Measurements from ENCODE around the gene CLCNKB.
"Not testable (repeated sequence)": the region's sequence is repeated elsewhere in the genome, so short reads cannot be mapped to it uniquely, and the experiment has no call there.

Gene CLCNKB

DNA sequence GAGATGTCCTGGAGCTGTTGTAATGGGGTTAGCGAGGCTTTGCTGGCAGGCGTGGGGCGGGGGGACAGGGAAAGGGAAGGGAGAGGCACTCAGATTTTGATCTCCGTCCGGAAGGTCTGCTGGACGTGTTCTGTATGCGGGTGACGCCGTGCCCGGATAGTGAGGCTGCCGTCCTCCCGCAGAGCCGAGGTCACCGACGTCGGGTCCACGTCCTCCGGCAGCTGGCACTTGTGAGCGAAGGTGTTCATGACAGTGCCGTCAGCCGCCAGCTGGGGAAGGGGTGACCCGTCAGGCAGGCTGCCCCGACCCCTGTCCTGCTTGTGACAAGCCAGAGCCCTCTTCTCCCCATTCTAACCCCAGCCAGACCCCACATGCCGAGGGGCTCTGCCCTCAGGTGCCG, 28.1 kb upstream of the CLCNKB start:
- no peak for DNase-seq (ENCODE audit: low spot score)

DNA sequence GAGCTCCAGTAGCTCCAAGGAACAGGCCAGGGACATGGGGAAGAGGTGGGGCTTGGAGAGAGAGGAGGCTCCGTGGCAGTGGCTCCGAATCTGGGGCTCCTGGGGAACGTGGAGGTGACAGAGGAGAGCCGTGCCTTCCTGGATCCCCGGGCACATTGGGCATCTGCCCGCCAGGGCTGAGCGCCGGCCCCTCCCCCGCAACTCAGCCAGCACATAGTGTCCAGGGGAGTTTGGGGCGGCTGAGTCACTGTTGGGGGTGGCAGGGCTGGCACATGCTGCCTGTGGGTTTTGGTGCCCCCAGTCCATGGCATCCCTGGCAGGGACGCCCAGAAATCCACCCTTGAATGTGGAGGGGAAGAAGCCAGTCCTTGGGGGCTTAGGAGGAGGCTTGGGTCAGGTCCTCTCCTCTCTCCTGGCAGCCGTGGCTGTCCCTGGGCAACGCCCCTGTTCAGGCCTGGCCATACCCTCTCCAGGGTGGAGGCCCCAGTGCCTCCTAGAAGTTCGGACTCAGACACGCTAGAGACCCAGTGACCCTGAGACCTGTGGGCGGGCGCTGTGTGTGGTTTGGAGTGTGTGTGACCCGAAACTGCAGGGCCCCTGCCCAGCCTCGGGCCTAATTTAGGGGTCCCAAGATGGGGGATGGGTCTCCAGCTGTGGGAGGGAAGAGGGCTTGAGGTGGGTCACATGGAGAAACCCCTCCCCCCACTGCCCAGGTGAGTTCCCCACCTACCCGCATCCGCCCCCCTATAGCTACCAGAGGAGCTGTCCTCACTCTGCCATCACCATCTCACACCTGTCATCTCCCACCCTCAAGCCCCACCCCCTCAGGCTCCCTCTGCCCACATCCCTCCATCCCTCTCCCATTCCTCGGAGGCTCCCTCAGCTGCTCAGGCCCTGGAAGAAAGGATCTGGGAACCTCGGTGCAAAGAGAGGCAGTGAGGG, 27.4 kb upstream of the CLCNKB start:
- DNase-seq (ENCODE audit: low spot score) = no peak

DNA sequence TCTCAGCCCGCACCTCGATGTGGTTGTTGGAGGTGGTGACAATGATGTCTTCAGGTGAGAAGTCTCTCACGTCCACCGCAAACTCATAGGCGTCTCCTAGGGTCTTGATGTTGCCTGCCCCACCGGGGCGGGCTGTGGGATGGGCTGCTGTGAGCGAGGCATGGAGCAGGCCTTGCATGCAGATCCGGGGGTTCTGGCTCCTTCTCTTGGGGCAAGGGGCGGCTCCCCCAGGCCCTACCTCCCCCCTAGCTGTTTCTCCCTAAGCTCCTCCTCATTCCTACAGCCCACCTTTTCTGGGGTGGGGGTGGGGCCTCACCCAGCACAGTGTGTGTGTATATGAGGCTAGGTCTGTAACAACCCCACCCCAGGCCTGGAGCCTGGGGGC, 26.5 kb upstream of the CLCNKB start:
- DNase-seq (ENCODE audit: low spot score) = no peak

DNA sequence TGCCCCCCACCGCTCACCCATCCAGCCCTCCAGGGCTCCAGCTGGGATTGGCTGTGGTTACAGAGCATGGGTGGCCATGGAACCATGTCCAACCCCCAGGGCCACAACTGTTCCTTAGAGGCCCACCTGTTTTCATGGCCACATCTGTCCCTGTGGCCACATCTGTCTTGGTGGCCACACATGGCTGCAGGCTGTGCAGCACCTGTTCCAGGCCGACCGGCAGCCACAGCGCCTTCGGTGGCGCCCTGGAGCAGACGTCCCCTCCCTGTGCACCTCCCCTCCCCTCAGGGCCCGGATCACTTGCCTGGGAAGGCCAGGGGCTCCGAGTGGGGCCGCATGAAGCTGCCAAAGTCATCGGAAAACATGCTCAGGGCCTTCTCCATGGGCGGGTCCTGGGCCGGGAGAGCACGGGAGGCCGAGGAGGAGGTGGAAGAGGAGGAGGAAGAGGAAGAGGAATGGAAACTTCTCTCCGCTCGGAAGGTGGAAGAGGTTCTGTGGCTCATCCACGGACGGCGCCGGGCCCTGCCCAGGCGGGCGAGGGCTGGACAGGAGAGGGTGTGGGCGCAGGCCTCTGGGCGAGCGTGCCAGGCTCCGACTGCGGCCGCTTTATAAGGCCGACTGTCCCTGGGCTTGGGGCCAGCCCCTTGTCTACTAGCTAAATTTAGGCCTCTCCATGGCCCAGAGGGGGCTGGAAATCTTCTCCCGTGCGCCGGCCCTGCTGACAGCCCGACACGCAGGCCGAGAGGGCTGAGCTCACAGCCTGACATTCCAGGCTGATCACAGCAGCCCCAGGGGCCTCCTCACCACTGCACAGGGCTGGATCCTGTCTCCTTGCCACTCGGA, 25.9 kb upstream of the CLCNKB start, which contains the start of gene HSPB7:
TSS of gene HSPB7 (minus strand) at position 583 of the 843 bp plus-strand sequence. CDS start at position 503, 80 bp downstream.
- DNase-seq (ENCODE audit: low spot score) = no peak

DNA sequence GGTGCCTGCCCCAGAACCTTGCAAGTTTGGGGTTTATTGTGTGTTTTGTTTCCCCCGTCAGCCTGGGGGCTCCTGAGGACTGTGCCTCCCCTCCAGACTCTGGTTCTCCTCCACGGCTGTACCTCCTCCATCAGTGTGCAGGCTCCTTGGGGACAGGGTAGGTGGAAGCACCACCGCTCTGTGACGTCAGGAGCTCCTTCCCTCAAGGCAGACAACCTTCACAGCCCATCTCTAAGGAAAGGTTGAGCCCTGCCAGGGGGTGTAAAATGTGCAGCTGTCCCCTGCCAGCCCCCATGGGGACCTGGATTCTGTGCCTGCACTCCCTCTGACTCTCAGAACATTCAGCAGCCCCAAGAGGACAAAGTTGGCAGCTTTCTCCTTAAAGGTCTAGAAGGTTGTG, 25.3 kb upstream of the CLCNKB start:
- DNase-seq (ENCODE audit: low spot score) = no peak

DNA sequence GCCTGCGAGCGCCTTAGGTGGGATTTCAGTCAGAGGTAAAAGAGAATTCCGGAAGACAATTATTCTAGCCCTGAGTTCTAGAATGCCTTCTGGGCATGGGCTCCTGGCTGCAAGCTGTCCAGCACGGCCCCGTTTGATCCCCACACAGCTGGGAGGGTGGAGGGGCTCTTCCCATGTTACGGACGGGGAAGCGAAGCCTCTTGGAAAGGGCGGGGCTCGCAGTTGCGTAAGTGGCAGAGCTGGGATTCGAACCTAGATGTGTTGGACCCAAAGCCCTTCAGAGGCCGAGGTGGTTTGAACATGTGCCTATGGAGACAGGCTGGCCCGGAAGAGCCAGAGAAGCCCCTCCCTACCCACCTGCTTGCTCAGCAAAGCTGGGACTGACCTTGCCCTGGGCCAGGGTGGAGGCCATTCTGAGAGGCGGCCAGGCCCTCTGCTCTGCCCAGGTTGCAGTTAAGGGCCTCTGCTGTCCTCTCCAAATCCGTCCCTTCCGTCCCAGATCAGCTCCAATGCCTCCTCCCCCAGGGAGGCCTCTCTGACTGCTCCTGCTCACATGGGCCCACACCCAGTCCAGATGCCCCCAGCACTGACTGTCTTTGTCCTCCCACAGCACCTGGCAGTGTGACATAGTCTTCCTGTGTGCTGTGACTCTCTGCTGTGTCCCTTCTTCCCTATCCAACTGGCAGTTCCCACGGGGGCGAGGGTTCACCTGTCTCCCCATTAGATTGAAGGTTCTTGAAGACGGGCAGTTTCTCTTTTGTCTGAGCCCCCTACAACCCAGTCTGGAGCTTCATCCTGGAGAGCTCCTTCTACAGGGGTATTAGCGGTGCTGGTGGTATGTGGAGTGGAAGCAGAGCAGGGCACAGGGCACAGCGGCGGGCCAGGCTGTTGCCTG, 24.6 kb upstream of the CLCNKB start:
- DNase-seq (ENCODE audit: low spot score) = no peak

DNA sequence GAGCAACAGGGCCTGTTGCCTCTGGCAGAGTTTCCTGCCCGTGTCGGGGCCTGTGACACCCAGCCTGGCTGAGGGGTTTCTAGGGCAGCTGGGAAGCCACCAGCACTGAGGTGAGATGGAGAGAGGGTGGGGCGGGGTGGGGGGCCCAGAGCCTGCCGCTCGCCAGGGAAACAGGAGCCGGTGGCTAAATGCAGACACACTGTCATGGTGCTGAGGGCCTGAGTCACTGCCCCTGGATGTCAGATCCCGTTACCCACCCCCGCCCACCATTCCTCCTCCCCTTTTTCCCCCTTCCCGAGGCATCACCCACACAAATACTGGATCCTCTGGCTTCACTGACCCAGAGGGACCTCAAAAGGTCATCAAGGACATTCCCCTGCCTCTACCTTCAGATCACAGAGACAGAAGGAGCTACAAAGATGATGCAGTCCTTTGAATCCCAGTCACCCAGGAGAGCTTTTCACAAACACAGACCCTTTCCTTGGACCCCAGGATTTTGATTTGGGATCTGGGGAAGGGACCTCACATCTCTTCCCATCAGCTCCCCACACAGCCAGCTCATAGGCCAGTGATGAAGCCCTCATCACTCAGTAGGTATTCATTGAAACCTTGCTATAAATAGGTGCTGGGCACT, 23.8 kb upstream of the CLCNKB start:
- no peak for DNase-seq (ENCODE audit: low spot score)

DNA sequence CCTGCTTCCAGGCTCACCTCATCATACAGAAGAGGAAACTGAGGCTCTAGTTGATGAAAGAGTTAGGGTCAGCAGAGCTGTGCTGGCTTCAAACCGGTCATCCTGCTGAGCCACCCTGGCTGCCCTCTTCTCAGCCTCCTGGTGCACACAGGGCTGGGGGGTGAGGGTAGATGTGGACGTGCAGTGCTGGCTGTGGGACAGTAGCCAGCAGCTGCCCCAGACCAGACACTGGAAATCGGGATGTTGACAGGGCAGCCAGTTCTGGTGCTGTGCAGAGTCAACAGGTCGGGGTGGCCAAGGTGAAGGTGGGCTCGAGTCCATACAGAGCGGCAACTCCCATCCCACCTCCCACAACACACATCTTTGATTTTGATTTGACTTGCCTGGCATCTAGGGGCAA, 23.3 kb upstream of the CLCNKB start:
- DNase-seq (ENCODE audit: low spot score) = no peak

DNA sequence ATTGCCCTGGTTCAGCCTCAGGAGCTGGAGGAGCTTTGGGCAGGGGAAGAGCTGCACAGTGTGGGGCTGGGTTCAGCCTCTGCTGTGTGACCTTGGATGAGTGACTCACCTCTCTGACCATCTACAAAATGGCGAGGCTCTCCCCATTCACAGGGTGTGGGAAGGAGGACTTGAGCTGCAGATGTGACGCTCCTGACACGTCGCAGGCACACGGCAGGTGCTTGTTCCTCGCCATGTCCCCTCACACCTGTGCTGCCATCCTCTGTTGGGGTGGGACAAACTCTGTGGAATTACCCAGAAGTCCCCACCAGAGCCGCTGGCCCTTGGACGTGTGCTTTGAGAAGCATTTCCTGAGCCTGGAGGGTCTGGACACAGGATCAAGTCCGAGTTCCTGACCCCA, 22.7 kb upstream of the CLCNKB start:
- not testable (repeated sequence) for DNase-seq (ENCODE audit: low spot score)

DNA sequence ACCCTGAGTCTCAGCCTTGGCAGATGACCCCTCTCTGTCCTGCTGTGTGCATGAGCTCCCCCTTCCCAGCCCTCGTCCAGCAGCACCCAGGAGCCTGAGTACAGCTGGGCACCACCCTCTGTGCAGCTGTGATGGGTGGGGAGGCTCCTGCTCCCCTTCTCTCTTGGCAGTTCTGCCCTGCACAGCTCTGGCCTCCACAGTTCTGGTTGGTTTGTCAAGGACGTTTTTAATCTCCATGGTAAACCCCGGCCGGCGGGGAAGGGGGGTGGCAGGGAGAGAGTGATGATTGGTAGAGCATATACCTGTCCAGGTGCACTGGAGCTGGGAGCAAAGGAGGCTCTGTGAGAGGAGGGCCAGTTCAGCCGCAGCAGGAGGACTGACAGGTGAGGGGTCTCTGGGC, 21.9 kb upstream of the CLCNKB start, which contains the start of gene CLCNKA:
TSS of gene CLCNKA (plus strand) at position 356 of the 400 bp plus-strand sequence. CDS start 584 bp downstream, outside the sequence.
- DNase-seq (ENCODE audit: low spot score) = no peak

DNA sequence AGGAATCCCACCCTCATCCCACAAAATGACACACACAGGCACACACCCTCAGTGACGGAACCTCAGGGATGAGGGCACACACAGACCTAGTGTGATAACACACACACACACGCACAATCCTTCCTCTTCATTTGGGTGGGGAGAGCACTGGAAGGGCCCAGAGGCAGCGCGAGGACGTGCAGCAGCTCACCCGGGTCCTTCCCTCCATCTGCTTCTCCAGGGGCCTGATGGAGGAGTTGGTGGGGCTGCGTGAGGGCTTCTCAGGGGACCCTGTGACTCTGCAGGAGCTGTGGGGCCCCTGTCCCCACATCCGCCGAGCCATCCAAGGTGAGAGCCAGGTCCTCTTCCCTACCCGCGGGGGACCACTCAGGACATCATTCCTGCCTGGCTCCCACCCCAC, 21.2 kb upstream of the CLCNKB start:
- DNase-seq (ENCODE audit: low spot score) = no peak

DNA sequence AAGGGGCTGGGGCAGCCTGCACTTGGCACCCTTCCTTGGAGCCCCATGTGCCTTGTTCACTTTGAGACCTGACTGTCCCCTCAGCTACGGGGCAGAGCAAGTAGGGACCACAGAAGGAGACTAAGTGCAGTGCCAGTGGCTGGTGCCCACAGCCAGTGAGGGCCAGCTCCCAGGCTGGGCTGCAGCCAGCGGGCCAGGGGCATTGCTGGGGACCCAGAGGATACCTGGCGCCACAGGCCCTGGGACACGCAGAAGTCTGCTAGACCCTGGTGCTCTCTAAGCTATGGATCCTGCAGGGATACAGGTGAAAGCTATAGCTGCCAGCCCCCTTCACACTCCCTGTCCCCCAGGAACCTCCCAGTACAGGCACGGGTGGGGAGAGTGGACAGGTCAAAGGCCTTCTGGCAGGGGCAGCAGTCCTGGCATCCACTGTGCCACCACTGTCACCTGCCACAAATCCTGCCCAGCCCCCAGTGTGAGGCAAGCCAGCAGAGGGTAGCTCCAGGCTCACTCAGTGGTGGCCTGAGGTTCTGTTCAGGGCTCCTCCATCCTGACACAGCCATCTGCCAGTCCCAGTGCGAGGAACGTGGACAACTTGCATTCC, 20.4 kb upstream of the CLCNKB start:
- no peak for DNase-seq (ENCODE audit: low spot score)

DNA sequence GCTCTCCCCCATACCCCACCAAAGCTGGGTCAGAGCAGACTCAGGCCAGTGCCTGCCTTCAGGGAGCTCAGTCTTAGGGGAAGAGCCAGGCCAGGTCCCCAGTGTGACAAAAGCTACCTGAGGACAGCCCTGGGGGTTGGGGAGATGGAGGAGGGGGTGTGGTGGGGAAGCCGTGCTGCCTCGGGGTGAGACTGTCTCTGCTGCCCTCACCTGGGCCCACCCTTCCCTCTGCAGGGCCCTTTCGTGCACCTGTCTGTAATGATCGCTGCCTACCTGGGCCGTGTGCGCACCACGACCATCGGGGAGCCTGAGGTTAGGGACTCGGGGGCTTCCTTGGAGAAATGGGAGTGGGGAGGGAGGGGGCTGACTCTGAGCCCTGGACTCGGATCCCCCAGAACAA, 17.3 kb upstream of the CLCNKB start:
- DNase-seq (ENCODE audit: low spot score) = not testable (repeated sequence)

DNA sequence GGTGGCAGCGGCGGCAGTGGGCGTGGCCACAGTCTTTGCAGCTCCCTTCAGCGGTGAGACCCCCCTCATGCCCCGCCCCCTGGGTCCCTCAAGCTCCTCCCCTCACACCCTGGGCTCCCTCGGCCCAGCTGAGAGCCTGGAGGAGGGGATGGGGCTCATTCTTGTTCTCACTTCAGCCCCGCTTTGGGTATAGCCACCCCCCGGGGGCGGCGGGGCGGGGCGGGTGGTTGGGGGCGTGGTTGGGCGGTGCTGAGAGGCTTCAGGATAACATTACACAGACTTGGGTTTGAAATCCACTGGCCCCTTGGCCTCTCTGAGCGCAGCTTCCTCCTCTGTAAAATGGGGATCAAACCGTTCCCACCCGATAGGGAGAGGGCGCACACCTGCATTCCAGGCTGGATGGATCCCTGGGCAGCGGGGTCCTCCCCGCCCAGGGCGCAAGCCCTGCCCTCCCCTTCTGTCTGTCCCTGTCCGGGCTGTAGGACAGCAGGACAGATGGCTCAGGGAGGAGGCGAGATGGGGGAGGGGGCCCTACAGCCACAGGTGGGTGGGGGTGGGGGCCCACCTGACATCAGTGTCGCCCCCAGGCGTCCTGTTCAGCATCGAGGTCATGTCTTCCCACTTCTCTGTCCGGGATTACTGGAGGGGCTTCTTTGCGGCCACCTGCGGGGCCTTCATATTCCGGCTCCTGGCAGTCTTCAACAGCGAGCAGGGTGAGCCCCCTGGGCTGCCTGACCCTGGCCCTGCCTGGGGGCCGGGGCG, 16.7 kb upstream of the CLCNKB start:
- no peak for DNase-seq (ENCODE audit: low spot score)

DNA sequence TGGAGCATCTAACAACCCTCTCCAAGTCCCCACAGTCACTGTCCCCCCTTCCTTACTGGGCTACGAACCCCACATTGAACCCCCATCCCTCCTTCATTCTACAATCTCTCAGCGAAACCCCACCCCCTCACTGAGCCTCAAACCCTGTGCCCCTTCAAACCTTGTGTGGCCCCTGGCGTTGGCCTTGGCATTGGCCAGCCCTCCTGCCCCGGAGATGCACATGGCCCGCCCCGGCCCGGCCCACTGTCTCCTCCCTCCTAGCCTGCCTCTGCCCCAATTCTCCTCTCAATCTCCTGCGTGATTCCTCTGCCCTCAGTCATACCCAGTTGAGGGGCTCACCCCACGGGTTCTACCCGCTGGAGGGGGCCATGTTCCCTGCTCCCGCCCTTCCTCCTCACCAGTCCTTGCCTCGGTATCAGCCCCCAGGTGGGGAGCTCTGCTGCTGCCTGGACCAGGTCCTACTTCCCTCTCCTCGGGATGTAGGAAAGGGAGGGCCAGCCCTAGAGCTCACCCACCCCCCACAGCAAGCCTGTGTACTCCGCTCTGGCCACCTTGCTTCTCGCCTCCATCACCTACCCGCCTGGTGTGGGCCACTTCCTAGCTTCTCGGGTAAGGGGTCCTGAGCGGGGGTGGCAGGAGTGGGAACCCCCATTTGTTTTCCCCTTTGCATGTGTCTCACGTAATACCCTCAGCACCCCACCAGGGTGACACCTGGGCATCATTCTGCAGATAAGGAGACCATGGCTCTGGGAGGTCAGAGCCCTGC, 15.2 kb upstream of the CLCNKB start:
- DNase-seq (ENCODE audit: low spot score) = no peak

DNA sequence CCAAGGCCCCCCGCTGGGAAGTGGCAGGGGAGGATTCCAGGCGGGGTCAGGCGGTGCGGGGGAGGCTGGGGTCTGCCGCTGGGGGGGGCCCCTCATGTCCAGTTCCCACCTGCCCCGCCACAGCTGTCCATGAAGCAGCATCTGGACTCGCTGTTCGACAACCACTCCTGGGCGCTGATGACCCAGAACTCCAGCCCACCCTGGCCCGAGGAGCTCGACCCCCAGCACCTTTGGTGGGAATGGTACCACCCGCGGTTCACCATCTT, 14.6 kb upstream of the CLCNKB start:
- not testable (repeated sequence) for DNase-seq (ENCODE audit: low spot score)

DNA sequence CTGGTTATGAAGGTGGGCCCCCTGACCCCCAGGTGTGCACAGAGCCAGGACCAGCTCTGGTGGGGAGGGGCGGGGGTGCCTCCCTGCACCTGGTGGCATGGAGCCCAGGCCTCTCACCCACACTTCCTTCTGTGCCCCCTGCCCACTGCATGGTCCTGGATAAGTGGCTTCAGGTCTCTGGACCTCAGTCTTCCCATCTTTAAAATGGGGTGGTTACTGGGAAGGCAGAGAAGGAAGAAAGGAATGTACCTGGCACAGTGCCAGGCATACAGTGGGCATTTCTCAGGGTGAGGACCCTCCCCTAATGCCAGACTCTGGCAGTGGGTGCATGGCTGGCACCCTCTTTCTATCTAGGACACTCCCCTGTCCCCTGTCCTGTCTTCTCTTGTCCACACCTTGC, 14.3 kb upstream of the CLCNKB start:
- DNase-seq (ENCODE audit: low spot score) = no peak

DNA sequence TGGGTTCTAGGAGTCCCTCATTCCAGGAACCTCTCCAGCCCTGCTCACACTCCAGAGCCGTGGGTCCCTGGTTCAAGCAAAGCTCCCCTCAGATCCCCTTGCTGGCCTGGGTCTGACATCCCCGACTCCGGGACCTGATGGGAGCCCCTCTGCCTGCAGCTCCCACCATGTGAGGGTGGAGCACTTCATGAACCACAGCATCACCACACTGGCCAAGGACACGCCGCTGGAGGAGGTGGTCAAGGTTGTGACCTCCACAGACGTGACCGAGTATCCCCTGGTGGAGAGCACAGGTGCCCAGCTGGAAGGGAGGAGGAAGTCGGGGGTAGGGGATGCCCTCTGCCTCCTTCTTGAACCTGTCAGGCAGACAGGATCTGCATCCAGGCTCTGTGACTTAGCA, 12.0 kb upstream of the CLCNKB start:
- no peak for DNase-seq (ENCODE audit: low spot score)

DNA sequence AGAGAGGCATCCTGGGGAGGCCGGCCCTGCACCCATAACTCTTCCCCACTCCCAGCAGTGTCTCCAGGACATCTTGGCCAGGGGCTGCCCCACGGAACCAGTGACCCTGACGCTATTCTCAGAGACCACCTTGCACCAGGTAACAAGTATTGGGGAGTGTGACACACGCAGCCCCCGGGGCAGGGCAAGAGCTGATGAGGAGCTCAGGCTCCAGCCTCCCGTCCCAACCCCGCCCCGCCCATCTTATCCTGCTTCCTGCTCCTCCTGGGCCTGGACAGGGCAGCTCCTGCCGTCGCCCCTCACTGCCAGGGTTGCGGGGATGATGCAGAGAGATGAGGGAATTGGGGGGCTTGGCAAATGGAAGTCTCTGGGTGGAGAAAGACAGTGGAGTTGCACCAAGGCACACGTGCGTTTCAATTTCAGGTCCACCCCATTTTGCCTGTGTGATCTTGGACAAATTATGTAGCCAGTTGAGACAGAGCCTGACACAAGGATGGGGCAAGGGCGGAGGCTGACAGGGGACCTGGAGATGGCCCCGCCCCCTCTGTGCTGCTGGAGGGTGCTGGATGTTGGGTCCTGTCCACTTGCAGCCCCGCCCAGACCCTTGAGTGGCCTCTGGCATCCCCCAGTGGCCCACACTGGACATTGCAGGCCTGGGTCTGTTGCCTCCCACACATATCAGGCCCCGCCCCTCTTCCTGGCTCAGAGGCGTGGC, 11.0 kb upstream of the CLCNKB start:
- DNase-seq (ENCODE audit: low spot score) = peak; percentile 66
